Measurements from ENCODE around the gene DNASE1L1.
A peak's percentile ranks its signal among the peaks of the same experiment; 100 is the strongest.

Gene DNASE1L1

DNA sequence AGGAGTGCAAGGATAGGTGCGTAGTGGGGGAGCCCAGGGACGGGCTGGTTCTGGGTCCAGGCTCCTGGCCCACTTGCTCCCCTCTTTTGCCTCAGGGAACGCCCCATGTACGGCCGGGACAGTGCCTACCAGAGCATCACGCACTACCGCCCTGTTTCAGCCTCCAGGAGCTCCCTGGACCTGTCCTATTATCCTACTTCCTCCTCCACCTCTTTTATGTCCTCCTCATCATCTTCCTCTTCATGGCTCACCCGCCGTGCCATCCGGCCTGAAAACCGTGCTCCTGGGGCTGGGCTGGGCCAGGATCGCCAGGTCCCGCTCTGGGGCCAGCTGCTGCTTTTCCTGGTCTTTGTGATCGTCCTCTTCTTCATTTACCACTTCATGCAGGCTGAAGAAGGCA lies 28.3 kb downstream of the DNASE1L1 start:
- DNase-seq, result no peak

GRCh38 chrX:154380153-154380552 lies 28.9 kb downstream of the DNASE1L1 start:
- no peak for DNase-seq

DNA sequence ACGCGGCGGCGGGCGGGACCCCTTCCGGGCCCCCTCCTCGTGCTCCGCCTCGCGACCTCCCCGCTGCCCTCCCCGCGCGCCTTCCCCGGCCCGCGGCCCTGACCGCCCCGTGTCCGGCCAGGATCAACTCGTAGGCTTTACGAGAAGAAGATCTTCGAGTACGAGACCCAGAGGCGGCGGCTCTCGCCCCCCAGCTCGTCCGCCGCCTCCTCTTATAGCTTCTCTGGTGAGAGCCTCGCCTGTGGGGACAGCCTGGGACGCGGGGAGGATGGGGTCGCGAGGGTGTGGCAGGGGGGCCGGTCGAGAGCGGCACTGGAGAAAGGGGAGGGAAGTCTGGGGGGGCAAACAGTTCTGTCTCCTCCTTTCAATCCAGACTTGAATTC lies 29.5 kb downstream of the DNASE1L1 start:
- no peak for DNase-seq

- DNase-seq, result peak; percentile 64
Observed at GRCh38 chrX:154378799-154379568, 30.1 kb downstream of the DNASE1L1 start, which contains the start of gene EMD. Gene EMD, plus strand, starts transcription at chrX:154379295. Its CDS starts 190 bp downstream, at chrX:154379485.

DNA sequence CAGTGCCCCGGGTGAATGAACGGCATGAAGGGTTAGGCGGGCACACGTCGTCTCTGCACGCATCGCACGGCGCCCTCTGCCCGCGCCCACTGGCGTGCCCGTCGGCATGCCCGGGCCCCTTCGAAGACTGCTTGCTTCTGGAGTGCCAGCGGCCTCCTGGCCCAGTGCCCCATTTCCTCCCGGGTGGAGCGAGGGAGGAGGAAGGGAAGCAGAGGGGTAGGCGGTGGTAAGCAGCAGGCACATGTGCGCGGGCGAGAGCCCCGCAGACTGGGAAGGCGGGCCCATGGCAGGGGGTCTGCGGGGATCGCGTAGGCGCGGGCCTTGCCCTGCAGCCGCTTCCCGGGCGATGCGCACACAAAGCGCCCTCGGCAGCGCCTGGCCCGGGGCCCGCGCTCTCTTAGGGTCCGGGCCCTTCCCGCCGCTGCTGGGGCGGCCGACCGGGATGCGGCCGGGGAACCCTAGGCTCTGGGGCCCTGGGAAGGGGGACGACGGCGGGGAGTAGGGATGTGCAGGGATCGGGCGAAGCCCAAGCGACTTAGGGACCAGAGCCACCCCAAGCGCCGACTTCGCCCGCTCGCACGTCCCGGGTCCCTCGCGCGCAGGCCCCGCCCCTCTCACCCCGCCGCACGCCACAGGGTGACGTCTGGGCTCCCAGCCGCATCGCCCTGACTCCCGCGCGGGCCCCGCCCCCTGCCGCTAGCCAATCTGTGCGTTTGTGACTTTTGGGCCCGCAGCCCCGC lies 30.8 kb downstream of the DNASE1L1 start:
- DNase-seq, result no peak

- DNase-seq, result no peak
Observed at GRCh38 chrX:154376774-154377173, 32.3 kb downstream of the DNASE1L1 start.

DNA sequence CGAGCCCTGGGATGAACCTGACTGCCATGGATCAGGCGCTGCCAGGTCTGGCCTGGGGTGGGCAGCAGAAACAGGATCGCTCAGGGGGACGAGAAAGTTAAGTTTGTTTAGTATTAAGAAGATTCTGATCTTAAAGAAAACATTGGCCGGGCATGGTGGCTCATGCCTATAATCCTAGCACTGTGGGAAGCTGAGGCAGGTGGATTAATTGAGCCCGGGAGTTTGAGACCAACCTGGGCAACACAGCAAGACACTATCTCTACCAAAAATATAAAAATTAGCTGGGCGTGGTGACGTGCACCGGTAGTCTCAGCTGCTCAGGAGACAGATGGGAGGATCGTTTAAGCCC lies 33.9 kb downstream of the DNASE1L1 start:
- no peak for DNase-seq

- no peak for DNase-seq
Observed at GRCh38 chrX:154374313-154375155, 34.5 kb downstream of the DNASE1L1 start, which contains the start of gene FLNA. Gene FLNA, minus strand, starts transcription at chrX:154374634. Its CDS starts 3,389 bp downstream, at chrX:154371245.

GRCh38 chrX:154373340-154374306 lies 35.4 kb downstream of the DNASE1L1 start:
- peak; percentile 20 for DNase-seq

GRCh38 chrX:154372612-154373022 lies 36.4 kb downstream of the DNASE1L1 start:
- DNase-seq, result no peak

GRCh38 chrX:154371789-154372300 lies 37.2 kb downstream of the DNASE1L1 start:
- DNase-seq, result no peak

DNA sequence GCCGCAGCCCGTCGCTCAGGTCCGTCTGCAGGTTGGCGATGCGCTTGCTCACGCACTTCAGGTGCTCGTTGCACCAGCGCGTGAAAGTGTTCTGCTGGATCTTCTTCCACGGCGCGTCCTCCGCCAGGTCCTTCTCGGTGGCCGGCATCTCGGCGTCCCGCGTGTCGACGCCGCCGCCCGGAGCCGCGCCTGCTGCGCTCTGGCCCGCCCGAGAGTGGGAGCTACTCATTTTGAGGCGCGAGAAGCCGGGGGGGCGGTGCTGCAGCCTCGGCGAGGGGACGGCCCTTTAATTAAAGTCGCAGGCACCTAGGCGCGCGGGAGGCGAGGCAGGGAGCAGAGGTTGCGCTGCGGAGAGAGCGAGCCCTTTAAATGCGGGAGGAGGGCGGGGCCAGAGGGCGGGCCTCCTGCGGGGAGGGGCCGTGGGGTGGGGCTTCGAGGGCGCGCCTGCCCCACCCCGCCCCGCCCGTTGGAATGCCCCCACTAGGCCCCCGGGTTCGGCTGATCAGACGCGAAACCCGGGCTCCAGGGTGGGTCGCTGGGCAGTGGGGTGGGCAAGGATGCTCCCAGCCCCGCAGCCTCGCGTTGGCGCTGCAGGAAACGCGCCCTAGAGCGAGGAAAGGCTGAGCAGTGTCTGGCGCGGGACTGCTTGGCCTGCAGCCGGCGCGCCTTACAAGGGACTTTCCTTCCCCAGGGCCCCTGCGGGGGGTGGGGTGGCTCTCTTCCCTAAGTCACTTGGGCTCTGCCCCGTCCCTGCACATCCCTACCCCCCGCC lies 37.9 kb downstream of the DNASE1L1 start:
- no peak for DNase-seq

DNA sequence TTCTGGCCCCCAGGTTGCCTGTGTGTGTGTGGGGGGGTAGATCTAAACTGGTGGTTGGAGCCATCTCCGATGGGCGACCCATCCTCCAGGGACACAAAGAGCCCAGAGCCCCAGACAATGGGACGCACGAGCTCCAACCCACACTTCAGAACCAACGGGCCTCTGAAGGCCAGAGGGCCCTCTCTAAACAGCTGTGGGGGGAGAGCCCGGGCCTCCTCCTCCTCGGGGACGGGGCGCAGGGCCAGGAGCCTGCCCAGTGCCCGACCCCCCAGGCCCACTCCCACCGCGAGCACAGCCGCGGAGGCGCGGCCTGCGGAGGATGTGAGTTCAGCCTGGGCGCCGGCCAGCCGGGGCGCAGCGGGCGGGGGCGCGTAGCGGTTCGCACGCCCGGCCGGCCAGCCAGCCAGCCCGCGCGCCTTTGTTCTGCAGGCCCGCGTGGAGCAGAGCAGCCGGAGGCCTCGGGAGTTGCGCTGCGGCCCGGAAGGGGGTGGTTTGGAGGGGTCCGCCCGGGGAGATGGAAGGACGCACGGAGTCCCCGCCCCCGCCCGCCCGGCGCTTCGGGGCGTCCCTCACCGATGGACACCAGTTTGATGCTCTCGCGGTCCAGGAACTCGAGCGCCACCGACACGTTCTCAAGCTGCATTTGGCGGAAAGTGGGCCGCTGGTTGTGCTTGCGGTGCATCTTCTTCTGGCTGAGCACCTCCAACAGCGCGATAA lies 38.6 kb downstream of the DNASE1L1 start:
- DNase-seq, result no peak

DNA sequence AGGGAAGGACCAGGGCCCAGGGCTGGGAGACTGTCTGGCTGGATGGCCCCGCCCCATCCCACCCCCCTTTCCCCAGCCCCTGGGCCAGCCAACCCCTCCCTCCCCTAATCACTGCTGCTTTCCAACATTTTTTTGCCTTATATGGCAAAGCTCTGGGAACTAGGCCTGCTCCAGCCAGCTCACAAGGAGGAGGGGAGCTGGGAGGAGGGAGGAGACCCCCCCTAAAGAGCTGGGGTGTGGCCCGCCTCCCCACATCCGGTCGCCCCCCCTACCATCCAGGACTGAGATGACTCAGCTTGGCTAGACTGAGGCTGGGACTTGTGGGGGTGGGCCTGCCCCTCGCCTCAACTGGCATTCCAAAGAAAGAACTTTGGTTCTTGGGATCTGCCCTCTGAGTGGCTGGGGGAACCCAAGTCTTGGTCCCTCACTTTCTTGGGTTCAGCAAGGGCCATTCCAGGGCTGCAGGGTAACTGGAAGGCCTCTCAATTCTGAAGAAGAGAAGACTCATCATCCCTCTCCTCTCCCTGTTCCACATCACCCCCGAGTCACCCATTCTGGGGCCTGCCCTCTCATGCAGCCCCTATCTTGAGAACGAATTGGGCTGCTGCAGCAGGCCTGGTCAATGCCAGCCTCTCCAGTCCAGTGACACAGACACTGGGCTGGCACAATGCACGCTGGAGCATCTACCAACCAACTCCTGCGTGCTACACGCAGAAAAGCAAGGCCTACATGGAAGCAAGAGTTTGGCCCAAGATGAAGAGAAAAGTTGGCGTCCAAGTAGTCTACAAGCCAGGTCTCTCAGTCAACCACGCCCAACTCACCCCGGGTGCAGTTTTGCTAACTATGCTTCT lies 39.4 kb downstream of the DNASE1L1 start:
- no peak for DNase-seq

DNA sequence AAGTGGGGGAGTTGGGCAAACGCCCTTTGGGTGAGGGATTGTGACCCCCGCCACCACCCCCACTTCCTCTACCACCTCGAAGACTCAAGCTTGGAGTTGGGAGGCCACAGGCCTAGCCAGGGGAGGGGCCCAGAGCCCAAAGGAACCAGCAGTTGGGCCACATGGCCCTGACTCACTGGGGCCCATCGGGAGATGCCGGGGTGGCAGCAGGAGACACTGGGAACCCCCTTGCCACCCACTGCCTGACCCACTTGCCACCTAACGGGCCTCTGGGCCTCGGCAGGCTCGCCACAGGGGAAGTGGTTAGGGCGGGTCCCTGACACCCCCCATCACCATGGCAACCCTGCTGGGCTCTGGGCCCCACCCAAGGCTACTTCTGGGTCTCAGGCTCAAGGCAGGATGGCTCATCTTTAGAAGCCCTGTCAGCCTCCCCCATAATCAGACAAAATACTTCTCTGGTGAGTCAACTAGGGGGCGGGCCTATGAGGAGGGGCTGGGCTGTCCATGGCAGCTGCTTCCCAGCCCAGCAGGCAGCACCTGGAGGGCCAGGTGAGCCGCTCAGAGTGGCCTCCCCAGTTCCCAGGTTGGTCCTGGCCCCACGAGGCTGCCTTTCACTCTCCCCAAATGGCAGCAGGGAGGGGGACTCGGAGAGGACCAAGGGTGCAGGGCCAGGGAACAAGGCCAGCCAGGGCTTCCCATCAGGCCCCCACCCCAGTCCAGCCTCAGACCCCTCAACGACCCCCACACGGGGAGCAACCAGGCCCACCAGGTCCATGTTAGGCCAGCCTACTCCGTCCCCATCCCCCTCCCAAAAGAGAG lies 40.2 kb downstream of the DNASE1L1 start:
- no peak for DNase-seq

DNA sequence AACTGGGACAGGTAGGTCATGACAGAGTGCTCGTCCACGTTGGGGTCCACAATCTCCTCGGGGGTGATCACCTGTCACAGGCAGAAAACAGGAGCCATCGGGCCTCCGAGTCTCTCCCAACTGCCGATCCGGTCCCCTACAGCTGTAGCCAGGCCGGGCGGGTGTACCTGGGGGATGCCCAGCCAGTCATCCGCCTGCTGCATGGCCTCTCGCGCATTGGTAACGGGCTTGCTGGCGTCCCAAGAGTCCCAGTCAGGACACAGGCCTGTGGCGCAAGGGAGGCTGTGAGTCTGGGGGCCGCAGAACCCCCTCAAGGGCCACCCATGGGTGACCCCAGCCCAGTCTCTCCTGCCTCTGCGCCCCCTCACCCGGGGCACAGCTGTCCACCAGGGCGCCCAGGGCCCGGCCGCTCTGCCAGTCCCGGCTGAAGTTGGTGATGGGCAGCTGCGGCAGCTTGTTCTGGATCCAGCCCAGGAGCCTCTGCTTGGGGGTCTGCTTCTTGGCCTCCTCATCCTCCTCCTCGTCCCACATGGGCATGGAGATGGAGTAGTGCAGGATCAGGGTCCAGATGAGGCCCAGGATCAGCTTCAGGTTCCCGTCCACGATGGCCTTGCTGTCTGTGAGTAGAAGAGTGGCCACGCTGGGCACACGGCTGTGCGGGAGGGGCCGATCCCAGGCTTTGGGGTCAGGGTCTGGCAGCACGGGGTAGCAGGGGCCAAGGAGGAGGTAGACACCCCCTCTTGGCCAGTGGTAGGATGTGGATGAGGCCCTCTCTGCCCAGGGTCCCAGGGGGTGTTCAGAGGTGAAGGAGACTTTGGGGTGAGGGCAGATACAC lies 41.4 kb downstream of the DNASE1L1 start:
- no peak for DNase-seq

- DNase-seq, result no peak
Observed at GRCh38 chrX:154366666-154367055, 42.4 kb downstream of the DNASE1L1 start.

Data from NCI-H2081 treated with DMSO at 0.1 percent for 48 hours (cell line).